SIG-M5 treated with dmso at 0.1 percent for 504 hours (cell line): ENCODE data around the gene IGFBP2.

Source experiments
- DNase-seq: peaks from one replicate; lab custom pipeline; 2025; ENCODE audit not compliant: unreplicated experiment; lab: John Stamatoyannopoulos, UW

IGFBP2 gene

DNA sequence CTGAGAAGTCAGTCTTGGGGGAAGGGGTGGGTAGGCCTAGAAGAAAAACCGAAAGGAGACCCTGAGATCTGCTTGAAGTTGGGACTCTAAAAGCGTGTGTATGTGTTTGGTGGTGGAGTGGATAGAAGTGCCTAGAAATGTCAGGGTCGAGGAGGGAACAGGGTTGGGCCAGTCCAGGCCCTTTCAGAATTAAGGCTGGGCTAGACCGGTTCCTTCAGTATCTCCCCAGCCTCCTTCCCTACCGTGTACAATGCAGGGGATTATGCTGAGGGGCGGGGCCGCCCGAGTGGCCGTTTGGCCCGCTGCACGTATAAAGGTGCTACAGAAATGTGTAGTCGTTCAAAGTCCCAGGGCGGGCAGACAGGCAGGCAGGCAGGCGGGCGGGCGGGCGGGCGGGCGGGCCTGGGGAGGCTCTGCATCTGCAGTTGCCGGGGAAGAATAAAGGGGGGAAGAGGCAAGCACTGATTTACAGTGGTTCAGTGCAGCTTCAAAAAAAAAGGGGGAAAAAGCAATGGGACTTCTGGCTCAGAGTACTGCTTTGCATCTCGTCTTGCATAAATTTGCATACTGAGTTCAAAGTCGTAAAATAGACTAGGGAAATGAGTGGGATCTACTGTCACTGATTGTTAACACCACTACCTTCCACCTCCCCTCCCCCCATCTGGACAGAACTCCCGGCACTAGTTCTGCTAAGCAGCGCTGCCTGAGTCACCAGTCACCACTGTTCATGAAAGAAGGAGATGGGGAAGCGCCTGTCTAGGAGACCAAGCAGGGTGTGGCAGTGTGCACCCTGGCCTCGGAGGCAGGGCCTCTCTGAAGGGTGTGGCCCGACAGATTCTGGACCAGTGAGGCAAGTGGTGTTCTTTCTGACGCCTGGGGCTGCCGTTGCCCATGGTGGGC is 3.6 kb downstream of the IGFBP2 start:
- DNase-seq = peak; percentile 92

GRCh38 chr2:216637472-216637871 is 4.3 kb downstream of the IGFBP2 start:
- DNase-seq = no peak

GRCh38 chr2:216643986-216644659 is 10.9 kb downstream of the IGFBP2 start:
- no peak for DNase-seq

DNA sequence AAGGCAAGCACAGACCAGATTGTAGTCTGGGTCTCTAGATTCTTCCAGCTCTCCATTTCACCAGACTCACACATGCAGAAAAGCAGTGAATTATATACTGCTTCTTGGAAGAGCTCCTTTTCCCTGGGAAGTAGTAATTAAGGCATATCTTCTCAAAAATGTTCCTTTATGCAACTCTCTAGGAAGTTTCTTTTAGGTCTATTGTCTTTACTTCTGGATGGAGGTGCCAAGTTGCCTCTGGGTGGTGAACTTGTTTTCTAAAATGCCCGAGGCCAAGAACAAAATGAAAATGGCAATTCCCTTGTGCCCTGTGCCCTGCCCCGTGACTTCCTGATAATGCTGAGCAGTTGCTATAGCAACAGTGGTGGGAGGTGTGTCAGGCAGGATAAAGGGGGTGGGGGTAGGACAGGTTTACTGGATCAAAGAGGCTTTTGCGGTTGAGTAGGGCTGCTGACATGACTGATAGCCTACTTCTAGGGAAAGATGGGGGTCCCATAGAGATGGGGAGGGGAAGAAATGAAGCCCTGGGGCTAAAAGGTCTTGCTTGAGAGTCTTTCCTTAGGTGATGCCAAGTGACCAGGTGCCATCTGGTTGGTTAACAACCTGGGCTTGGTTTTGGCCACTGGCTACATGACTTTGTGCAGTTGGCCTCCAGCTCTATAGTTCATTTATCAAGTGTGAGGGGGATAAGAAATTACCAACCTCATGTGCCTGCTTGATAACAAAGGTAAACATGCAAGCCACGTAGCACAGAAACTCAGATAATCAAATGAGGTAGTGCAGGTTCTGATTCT is 11.8 kb downstream of the IGFBP2 start:
- DNase-seq = no peak

GRCh38 chr2:216645636-216645950 is 12.4 kb downstream of the IGFBP2 start:
- no peak for DNase-seq

DNA sequence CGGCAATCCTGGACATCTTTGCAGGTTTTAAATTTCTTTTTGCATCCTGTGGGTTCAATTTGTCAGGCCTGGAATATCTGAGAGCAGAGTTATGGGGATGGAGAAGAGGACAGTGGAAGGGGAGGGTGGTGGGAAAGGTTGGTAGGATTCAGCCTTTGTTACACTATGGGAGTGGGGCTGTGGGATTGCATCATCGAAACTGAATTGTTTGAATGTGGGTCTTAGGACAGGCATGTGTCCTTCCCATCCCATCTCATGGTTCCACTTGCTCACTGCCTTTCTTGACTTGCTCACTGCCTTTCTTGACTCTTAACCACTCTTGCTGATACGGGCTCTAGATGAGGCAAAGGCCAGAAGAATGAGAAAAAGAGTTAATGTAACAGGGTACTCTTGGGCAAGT is 12.9 kb downstream of the IGFBP2 start:
- no peak for DNase-seq

- no peak for DNase-seq
Observed at GRCh38 chr2:216648105-216648504, 14.9 kb downstream of the IGFBP2 start.

GRCh38 chr2:216649574-216649973 is 16.4 kb downstream of the IGFBP2 start:
- no peak for DNase-seq

GRCh38 chr2:216650626-216651257 is 17.5 kb downstream of the IGFBP2 start:
- no peak for DNase-seq

- no peak for DNase-seq
Observed at GRCh38 chr2:216651351-216651881, 18.2 kb downstream of the IGFBP2 start.

GRCh38 chr2:216652566-216652965 is 19.3 kb downstream of the IGFBP2 start:
- DNase-seq = no peak

GRCh38 chr2:216653093-216653799 is 20.0 kb downstream of the IGFBP2 start:
- no peak for DNase-seq

- no peak for DNase-seq
Observed at GRCh38 chr2:216653931-216654365, 20.7 kb downstream of the IGFBP2 start.

GRCh38 chr2:216654528-216655052 is 21.4 kb downstream of the IGFBP2 start:
- DNase-seq = no peak

DNA sequence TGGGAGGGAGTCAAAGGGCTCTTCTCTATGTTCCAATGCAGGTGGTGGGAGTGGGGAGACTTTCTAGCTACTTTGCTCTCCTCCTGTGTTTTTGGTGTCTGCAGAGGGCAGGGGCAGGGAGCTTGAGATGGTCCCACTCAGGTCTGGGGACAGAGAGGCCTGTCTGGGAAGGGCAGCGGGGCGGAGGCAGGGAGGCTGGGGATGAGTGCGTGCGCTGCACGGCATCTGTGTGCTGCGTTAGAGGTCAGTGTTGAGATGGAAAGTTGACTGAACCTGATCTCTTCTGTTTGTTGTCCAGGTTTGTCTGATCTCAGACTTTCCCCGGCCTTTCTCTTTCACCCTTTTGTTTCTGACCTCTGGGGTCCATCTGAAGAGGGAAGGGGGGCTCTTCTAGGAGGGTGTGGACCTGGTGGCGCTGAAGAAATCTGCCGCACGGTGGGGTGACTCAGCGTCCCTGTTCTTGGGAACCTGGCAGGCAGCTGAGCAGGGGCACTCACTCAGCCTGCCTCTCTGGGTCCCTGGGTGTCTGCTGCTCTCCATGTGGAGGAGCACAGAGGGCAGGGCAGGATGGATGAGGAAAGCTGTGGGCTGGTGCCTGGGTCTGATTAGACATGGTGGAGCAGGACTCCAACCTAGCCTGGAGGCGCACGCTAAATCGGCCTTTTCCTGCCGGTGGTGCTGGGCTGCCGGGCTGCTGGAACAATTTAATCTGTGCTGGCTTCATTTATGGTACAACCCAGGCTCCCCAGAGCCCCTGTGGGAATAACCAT is 24.1 kb downstream of the IGFBP2 start:
- DNase-seq = no peak

- no peak for DNase-seq
Observed at GRCh38 chr2:216657980-216658379, 24.8 kb downstream of the IGFBP2 start.

- no peak for DNase-seq
Observed at GRCh38 chr2:216658757-216659156, 25.5 kb downstream of the IGFBP2 start.

DNA sequence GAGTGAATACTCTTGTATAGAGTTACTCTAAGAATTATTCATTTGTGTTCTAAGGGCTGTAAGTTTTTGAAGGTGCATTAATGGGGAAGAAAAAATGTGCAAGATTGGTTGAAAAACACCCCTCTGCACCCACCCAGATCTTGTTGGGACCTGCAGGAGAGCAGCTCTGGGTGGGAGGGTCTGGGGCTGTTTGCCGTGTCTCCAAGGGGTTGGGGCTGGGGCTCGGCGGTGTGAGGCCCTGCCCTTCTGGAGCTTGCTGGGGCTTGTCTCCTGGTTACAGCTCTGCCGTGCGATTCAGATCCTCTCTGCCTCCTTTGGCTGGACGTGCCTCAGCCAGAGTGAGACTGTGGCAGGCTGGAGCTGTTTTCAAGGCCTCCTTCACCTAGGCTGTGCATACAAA is 26.1 kb downstream of the IGFBP2 start:
- no peak for DNase-seq

DNA sequence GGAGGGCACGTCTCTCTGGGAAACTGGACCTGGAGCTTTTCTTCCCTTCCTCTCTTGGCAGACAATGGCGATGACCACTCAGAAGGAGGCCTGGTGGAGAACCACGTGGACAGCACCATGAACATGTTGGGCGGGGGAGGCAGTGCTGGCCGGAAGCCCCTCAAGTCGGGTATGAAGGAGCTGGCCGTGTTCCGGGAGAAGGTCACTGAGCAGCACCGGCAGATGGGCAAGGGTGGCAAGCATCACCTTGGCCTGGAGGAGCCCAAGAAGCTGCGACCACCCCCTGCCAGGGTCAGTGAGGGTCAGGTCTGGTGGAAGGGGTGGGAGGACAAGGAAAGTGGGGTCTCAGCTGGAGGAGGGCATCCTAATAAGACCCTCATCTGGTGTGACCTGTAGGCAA is 27.3 kb downstream of the IGFBP2 start:
- no peak for DNase-seq
